Measurements from ENCODE around the gene FOXR1.
"Not testable (repeated sequence)": the region's sequence is repeated elsewhere in the genome, so short reads cannot be mapped to it uniquely, and the experiment has no call there.

The FOXR1 gene

DNA sequence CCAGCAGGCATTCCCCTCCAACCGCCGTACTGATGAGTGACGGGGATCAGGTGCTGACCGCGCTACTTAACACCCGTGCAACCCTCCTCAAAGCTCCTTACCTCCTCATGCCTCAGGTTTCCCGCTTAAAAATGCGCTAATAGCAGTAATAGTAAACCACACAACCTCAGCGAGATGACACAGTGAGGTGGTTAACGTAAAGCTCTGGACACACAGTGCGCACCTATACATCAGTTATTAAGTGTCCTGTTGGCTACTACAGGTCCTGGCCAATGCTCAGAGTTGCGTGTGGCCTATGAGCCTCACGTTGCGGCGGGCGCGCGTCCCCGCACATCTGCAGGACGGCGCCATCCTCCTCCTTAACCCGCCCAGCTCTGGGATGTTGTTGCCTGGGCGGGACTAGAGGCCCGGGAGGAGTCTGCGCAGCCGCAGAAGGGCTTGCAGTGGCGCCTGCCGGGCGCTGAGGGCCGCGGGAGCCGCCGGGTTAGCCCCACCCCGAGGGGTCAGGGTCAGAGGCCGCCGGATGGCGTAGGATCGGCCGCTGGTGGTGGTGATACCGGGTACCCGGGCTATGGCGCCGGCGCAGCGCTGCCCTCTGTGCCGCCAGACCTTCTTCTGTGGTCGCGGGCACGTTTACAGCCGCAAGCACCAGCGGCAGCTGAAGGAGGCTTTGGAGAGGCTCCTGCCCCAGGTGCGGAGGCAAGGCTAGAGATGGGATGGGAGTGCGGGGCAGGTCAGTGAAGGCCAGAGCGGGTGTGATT is 26.2 kb downstream of the FOXR1 start, which contains the start of gene CENATAC:
TSS of gene CENATAC (plus strand) at position 512 of the 761 bp plus-strand sequence. CDS start at position 572, 60 bp downstream.
- DNase-seq (ENCODE audit: low spot score): peak; percentile 97

DNA sequence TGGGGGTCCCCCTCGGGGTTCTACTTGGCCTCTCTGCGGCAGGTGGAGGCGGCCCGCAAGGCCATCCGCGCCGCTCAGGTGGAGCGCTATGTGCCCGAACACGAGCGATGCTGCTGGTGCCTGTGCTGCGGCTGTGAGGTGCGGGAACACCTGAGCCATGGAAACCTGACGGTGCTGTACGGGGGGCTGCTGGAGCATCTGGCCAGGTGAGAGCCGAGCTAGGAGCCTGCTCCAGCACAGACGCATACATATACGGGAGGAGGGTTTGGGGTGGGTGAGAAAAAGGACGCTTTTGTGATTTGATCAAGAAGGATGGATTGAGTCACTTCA is 26.8 kb downstream of the FOXR1 start:
- DNase-seq (ENCODE audit: low spot score): no peak

DNA sequence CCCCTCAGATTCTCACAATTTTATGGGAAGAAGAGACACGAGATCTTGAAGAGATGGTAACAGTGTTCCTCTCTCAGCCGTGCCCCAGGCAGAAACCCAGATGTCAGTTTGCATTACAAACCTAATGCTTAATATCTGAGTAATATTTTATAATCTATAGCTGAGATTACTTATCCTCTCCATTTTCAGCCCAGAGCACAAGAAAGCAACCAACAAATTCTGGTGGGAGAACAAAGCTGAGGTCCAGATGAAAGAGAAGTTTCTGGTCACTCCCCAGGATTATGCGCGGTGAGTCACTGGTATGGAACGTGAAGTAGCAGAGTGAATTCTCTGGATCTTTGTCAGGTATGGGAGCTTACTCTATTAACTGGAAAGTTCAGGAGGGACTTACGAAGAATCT is 27.3 kb downstream of the FOXR1 start:
- no peak for DNase-seq (ENCODE audit: low spot score)

DNA sequence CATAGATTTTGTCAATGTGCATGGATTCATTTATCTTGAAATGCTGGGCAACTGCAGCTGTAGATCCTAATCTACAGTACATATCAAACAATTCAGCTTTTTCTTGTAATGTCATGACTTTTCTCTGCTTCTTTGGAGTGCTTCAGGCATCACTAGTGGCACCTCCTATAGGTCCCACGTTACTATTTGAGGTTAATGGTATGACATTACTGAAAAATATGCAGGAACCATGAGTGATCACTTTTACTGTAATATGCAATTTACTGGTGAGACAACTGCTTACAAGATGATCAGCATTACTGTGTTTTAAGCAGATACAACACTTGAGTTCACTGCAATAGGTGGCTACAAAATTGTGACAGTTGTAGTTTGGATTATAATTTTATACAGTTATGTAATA is 29.3 kb downstream of the FOXR1 start:
- DNase-seq (ENCODE audit: low spot score): no peak

DNA sequence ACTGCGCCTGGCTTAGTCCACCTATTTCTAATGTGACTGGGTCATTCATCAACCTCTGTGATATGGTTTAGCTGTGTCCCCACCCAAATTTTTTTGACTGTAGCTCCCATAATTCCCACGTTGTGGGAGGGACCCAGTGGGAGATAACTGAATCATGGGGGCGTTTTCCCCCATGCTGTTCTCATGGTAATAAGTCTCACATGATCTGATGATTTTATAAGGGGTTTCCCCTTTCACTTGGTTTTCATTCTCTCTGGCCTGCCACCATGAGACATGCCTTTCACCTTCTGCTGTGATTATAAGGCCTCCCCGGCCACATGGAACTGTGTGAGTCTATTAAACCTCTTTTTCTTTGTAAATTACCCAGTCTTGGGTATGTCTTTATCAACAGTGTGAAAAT is 35.1 kb downstream of the FOXR1 start:
- DNase-seq (ENCODE audit: low spot score): no peak

DNA sequence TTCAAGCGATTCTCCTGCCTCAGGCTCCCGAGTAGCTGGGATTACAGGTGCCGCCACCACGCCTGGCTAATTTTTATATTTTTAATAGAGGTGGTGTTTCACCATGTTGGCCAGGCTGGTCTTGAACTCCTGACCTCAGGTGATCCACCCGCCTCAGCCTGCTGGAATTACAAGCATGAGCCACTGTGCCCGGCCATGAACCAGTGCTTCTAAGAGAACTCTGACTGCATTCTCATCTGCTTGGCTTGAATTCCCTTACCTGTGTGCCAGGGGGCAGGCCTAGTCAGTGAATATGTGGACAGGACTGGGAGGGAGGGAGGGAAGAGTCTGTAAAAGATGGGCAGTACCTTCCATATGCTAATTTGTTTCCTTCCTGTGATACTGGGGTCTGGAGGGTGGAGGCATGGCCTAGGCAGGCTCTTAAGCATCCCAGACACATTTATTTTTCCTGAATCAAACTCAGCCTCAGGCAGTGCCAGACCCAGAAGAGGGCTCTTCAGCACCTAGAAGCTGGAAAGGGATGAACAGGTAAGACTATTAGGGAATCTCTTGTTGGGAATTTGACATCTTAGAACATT is 40.0 kb downstream of the FOXR1 start:
- no peak for DNase-seq (ENCODE audit: low spot score)

DNA sequence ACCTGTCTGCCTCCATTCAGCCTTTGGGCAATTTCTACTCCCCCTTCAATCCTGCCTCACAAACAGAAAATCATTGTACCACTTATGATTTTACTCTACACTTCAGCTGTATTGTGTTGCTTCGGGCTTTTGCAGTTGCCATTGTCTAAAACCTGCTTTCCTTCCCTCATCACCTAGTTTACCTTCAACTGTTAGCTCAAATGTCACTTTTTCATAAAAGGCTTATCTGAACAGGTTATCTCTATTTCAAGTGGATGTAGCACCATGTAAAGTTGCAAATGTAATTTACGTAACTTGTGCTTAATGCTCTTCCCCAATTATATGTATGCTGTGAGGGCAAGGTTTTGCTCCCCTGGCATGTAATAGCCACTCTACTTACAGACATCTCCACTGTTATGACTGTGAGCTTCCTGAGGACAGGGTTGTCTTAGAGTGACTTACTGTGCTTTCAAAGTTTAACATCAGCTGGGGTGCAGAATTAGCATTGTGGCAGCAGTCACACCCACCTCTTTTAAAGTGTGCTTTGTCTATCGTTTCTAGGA is 41.1 kb downstream of the FOXR1 start:
- DNase-seq (ENCODE audit: low spot score): no peak

DNA sequence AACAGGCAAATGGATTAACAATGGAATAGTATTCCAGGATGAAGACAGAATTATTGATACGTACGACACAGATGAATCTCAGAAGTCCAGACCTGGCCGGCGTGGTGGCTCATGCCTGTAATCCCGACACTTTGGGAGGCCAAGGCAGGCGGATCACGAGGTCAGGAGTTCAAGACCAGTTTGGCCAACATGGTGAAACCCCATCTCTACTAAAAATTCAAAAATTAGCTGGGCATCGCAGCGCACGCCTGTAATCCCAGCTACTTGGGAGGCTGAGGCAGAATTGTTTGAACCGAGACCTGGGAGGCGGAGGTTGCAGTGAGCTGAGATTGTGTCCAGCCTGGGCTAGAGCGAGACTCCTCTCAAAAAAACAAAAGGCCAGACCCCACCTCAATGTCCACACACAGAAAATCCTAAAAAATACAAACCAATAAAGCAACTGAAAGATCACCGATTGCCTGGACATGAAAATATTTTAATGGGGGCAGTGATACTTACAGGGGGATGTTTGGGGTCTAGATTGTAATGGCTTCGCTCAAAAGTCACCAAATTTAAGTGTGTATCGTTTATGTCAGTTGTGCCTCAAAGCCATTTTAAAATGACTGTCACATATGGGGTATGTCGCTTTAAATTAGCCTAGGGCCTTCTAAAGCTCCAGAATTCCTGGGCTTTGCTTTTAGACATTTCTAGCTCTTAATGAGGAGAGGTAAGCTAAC is 42.8 kb downstream of the FOXR1 start:
- no peak for DNase-seq (ENCODE audit: low spot score)

DNA sequence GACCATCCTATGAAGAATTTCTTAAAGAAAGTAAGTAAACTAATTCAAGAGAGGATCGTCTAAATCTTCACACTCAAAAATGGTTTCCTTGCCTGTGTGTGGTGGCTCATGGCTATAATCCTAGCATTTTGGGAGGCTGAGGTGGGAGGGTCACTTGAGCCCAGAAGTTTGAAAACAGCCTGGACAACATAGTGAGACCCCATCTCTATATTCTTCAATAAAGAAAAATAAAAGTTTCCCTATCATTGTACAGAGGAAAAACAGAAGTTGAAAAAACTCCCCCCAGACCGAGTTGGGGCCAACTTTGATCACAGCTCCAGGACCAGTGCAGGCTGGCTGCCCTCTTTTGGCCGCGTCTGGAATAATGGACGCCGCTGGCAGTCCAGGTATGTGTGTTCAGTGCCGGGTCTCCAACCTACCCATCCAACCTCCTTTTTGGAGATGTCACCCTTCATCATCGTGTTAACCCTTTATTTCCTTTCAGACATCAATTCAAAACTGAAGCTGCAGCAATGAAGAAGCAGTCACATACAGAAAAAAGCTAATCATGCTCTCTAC is 43.6 kb downstream of the FOXR1 start:
- DNase-seq (ENCODE audit: low spot score): no peak

DNA sequence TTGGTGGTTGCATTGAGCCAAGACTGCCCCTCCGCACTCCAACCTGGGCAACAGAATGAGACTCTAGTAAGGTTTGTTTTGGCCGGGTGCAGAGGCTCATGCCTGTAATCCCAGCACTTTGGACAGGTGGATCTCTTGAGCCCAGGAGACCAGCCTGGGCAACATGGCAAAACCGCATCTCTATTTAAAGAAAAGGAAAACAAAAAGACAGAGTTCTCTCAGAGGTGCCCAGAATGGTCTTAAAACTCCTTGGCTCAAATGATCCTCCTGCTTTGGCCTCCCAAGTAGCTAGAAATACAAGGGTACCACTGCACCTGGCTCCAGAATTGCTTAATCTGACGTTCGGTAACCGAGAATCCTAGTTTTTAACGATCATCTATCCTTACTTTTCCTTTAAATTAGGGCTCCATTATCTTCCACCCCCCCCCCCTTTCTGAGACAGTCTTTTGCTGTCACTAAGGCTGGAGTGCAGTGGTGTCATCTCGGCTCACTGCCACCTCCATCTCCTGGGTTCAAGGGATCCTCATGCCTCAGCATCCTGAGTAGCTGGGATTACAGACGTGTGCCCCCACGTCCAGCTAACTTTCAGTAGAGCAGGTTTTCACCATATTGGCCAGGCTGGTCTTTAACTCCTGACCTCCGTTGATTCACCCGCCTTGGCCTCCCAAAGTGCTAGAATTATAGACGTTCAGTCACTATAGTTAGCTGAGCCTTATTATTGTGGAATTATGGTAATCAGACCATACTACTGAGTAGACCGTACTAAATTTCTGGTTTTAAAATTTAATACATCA is 44.9 kb downstream of the FOXR1 start:
- DNase-seq (ENCODE audit: low spot score): no peak

DNA sequence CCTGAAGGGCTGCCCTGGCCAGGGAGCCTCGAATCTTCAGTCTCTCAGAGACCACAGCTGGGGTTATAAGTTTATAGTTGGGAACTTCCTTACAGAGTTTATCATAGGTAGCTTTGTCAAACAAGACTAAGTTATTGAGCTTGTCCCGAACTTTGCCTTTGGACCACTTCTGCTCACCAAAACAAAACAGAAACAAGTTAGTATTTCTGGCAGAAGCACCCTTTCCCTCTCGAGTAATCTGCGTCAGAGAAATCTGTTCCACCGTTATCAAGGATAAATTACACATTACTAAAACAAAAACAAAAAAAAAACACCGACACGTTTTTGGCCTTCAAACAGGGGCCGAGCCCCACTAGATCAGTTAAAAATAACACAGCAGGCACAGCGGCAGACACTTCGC is 45.8 kb downstream of the FOXR1 start:
- not testable (repeated sequence) for DNase-seq (ENCODE audit: low spot score)

DNA sequence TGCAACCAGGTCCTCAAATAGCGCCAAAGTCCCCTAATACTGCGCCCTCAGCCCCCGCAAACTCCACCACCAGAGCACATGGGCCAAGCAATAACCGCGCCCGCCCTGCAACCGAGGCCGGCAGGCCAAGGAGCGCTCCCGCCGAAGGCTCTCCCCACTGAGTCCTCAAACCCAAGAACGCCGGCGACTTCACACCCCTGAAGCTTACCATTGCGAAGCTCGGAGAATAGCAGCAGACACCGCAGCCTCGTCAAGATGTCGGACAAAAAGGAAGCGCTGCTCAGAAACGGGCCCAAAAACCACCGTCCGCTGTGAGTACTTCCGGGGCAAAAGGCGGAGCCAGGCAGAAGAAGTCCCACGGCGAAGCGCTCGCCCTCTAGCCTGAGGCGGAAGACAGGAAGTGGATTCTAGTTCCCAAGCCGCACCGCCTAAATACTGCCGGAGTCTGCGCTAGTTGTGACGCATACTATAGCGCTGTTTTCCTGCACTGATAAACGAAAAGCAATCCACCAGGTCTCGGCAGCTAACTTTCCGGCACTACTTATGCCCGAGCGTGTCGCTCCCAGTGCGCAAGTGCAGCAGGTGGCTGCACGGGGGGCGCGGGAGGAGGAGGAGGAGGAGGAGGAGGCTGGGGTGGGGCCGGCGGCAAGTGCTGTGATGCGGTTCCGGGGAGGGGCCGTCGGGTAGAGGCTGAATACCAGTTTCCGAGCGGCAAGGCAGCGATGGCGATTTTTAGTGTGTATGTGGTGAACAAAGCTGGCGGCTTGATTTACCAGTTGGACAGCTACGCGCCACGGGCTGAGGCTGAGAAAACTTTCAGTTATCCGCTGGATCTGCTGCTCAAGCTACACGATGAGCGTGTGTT is 46.7 kb downstream of the FOXR1 start, which contains the start of the genes RPS25 and TRAPPC4:
TSS of gene RPS25 (minus strand) at position 270 of the 865 bp plus-strand sequence. CDS start at position 211, 59 bp downstream.
TSS of gene TRAPPC4 (plus strand) at position 693 of the 865 bp plus-strand sequence. CDS start at position 723, 30 bp downstream.
- DNase-seq (ENCODE audit: low spot score): peak; percentile 98

DNA sequence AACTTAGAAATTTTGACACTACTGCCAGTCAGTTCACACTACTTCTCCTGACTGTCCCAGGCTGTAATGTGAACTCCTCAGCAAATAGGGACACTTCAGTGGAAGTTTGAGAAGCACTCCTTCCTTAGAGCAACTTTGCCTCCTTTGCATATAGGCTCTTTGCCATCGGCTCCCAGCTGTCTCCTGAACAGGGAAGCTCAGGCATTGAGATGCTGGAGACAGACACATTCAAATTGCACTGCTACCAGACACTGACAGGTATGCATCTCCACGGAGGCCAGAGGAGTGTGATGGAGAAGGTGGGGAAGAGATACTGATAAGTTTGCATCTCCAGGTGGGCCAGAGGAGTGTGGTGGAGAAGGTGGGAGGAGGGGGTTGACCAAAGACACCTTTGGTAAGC is 48.4 kb downstream of the FOXR1 start:
- no peak for DNase-seq (ENCODE audit: low spot score)

DNA sequence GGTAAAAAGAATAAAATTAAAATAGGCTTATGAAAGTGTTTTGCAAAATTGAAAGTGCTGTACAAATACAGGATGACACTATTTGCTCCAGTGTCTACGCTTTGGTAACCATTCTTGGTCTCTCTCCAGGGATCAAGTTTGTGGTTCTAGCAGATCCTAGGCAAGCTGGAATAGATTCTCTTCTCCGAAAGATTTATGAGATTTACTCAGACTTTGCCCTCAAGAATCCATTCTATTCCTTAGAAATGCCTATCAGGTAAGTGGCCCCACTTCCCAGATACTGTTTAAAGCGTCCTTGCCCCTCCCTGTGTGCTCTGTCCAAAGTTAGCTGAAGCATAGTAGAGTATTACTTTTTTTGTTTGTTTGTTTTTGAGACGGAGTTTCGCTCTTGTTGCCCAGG is 50.1 kb downstream of the FOXR1 start:
- no peak for DNase-seq (ENCODE audit: low spot score)

DNA sequence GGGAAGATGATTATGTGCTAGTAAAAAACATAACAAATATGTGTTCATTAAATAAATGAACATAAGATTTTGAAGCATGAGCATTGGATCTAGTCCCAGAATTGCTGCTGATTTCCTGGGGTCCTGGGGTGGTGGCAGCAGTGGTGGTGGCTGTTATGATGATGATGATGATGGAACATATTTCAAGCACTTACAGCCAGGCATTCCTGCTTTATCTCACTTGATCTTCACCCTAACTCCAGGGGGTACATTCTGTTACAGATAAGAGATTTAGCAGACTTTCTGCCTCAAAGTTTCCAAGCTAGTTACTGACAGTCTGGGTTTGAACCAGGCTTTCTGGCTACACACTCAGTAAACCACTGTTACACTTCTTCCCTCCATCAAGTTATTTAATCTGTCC is 52.2 kb downstream of the FOXR1 start:
- DNase-seq (ENCODE audit: low spot score): no peak

DNA sequence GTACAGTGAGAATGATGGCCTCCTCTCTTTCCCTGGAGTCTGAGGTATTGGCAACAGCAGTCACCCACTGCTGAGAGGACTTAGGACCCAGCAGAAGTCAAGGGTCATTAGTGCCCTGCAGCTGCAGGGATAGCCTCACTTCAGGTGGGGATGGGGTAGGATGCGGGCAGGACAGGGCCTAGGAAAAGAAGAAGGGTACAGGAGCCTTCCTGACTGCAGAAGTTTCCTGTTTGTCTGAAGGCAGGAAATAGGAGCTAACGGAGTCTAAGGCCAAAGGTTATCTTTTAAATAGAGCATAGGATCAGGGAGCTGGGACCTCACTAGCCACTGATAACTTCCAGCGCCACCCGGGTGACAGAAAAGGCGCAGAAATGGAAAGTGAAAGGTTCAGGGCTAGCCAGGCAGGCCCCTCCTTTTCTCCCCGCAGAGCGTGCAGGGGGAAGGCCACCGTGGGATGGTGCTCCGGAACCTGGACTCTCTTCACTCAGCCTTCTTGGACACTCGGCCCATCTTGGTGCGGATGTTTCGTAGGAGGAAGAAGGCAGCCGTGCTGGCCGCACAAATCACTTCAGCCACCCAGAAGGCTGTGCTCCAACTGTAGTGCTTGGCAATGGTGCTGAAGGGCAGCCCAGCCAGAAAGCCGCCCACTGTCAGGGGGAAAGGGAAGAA is 53.0 kb downstream of the FOXR1 start:
- no peak for DNase-seq (ENCODE audit: low spot score)

DNA sequence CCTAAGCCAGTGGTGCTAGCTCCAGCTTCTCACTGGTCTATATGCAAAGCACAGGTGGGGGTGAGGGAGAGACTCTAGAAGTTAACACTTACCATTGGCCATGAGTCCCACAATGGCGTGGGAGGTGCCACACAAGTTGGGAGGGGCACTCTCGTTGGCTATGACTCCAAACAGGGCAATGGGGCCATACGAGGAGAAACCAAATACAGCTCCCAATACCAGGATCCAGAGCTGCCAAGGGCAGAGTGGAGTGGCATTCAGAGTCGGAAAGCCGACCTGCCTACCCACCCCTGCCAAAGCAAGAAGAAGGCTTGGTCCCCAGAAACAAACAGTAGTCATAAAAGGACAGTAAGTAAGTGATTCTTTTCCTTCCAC is 53.5 kb downstream of the FOXR1 start:
- DNase-seq (ENCODE audit: low spot score): no peak

DNA sequence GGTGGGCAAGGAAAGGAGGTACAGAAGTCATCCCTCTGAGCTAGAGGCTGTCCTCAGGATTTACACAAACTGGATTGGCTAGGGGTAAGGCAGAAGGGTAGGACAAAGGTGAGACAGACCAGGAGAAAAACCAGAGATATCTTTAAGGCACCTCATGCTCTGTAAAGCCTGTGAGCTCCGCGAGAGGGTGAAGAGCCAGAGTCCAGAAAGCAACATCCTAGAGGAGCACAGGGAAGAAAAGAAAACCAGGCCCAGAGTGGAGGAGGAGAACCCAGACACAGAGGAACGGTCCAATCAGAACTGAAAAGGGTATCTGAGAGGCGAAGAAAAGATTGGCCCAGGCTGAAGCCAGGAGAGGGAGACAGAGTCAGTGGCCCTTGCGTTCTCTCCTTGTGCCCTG is 54.0 kb downstream of the FOXR1 start:
- DNase-seq (ENCODE audit: low spot score): no peak

DNA sequence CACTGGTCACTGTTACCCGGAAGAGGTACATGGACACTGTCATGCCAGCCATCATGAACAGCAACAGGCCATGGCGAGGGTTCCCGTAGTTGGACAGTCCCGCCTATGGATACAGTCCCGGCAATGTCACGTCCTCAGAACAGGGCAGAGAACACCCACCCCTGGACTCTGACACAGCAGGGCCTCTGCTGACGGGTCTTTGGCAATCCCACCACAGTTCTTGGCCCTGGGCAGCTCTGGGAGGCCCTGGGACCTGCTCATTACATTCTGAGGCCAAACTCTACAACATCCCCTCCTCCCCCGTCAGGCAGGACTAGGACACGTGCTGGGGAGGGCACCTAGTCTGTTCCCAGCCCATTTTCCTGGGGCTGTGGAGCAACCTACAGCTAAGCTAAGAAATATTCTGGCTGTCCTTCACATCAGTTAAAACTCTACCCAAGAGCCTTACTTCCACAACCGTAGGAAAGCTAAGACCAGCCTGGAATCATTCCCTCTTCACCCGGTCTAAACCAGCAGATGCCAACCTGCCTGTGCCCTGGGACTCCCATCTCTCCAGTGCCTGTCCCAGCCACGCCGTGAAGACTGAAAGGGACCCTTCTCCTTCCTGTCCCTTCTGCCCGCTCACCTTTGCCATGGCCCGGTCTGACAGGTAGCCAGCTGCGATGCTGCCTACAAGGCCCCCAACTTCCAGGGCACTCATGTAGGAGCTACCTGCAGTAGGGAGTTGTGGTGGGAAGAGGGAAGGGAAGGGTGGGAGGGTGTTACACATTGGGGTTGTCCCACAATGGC is 54.6 kb downstream of the FOXR1 start:
- DNase-seq (ENCODE audit: low spot score): no peak

Measured in pons (tissue), 1 donor.